Measurements from ENCODE around the gene YKT6.

Gene YKT6

DNA sequence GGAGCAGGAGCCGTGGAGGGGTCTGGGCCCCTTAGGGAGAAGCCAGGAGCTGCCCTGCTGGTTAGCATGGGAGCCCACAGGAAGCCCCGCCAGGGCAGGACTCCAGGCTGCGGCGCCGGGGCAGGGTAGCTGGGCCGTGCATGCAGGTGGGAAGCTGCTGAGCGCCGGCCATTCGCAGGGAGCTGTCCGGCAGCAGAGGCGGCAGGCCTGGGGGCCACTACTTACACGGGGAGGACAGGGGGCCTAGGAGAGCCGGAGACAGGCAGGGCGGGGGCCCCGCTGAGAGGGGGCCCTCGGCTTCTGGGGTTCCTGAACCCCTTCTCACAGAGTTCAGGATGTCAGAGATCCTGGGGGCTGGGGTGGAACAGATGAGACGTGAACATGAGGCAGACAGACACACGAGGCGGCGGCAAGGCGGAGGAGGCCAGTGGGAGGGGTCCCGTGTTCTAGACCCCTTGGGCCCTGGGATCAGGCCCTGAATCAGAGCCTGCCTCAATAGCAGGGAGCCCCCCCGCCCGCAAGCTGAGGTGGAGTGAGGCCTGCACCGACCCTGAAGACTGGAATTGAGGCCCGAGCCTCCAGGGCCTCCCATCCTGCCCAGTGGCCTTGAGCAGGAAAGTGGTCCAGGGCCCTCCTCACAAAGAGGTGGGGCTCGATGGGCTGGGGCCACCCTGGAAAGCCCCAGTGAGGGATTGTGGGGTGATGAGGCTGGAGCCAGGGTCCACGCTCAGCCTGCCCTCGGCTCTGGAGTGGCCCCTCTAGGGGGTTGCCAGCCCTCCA lies 28.0 kb downstream of the YKT6 start:
- no peak for DNase-seq (ENCODE audit: extremely low spot score)
- CTCF ChIA-PET, result interaction anchor here (1.5 kb wide), 1 partner anchor 12 kb away, joined by 8 read pairs; no protein-coding TSS in a partner anchor
- POLR2A ChIA-PET, result no interaction called here
- TF ChIP-seq, protein P1, sequence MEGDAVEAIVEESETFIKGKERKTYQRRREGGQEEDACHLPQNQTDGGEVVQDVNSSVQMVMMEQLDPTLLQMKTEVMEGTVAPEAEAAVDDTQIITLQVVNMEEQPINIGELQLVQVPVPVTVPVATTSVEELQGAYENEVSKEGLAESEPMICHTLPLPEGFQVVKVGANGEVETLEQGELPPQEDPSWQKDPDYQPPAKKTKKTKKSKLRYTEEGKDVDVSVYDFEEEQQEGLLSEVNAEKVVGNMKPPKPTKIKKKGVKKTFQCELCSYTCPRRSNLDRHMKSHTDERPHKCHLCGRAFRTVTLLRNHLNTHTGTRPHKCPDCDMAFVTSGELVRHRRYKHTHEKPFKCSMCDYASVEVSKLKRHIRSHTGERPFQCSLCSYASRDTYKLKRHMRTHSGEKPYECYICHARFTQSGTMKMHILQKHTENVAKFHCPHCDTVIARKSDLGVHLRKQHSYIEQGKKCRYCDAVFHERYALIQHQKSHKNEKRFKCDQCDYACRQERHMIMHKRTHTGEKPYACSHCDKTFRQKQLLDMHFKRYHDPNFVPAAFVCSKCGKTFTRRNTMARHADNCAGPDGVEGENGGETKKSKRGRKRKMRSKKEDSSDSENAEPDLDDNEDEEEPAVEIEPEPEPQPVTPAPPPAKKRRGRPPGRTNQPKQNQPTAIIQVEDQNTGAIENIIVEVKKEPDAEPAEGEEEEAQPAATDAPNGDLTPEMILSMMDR (IDR thresholded peaks at IDR 0.05; ENCODE audit: control extremely low read depth, extremely low read depth, low read depth, missing control alignments), result no peak

GRCh38 chr7:44229546-44230105 lies 28.8 kb downstream of the YKT6 start:
- DNase-seq (ENCODE audit: extremely low spot score), result no peak
- ChIA-PET CTCF (interaction anchor here (0.9 kb wide), 1 partner anchor 8 kb away, joined by 3 read pairs; no protein-coding TSS in a partner anchor), POLR2A (no interaction called here)
- TF ChIP-seq, protein P1 (IDR thresholded peaks at IDR 0.05; ENCODE audit: control extremely low read depth, extremely low read depth, low read depth, missing control alignments), result no peak

- CTCF ChIA-PET, result interaction anchor here (0.9 to 3.4 kb wide), 2 partner anchors 9 to 11 kb away, joined by 3 to 17 read pairs; no protein-coding TSS in a partner anchor
- POLR2A ChIA-PET, result no interaction called here
- no peak for DNase-seq (ENCODE audit: extremely low spot score)
- TF ChIP-seq, protein P1 (IDR thresholded peaks at IDR 0.05; ENCODE audit: control extremely low read depth, extremely low read depth, low read depth, missing control alignments), result no peak
Observed at GRCh38 chr7:44230286-44230685, 29.5 kb downstream of the YKT6 start.

DNA sequence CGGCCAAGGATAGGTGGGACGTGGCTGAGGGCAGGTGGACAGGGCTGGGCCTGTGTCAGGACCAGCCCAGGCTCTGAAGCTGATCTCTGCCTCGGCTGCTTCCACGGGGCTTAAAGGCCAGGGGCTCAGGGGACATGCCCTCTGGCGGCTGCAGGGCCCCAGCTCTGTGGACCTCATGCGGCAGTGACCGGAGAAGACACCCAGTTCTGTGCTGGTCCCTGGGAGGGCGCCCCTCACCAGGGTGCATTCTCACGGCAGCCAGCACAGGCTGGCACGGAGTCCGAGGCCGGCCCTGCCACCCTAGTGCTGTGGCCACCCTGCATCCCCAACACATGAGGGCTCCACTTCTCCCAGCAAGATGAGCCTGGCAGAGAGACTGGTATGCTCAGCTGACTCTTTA lies 30.3 kb downstream of the YKT6 start:
- POLR2A ChIA-PET, result no interaction called here
- no peak for DNase-seq (ENCODE audit: extremely low spot score)
- TF ChIP-seq, protein P1 (IDR thresholded peaks at IDR 0.05; ENCODE audit: control extremely low read depth, extremely low read depth, low read depth, missing control alignments), result no peak
- CTCF ChIA-PET, result interaction anchor here (3.4 kb wide), 1 partner anchor 10 kb away, joined by 17 read pairs; no protein-coding TSS in a partner anchor

DNA sequence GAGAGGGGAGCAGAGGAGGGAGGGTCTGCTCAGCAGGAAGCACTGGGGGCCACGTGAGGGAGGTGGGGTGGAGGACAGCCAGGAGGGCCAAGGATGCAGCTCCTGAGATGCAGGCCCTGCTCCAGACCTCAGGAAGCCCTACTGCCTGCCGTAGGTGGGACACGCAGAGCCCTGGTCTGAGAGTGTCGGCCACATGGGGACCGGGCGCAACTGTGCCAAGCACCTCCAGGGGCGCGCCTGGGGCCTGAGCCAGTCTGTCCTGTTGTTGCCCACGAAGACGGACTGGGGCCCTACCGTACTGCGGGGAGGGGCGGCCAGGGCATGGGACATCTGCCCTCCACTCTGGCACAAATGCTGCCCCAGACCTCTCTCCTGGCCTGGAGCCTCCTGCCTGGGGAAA lies 31.6 kb downstream of the YKT6 start:
- no peak for DNase-seq (ENCODE audit: extremely low spot score)
- ChIA-PET CTCF (interaction anchor here (3.4 kb wide), 1 partner anchor 9 kb away, joined by 17 read pairs; no protein-coding TSS in a partner anchor), POLR2A (no interaction called here)
- TF ChIP-seq, protein P1 (IDR thresholded peaks at IDR 0.05; ENCODE audit: control extremely low read depth, extremely low read depth, low read depth, missing control alignments), result no peak

GRCh38 chr7:44232901-44233715 lies 32.3 kb downstream of the YKT6 start:
- TF ChIP-seq, protein P1 (IDR thresholded peaks at IDR 0.05; ENCODE audit: control extremely low read depth, extremely low read depth, low read depth, missing control alignments), result no peak
- CTCF ChIA-PET, result interaction anchor here (3.4 kb wide), 1 partner anchor 8 kb away, joined by 17 read pairs; no protein-coding TSS in a partner anchor
- DNase-seq (ENCODE audit: extremely low spot score), result no peak
- POLR2A ChIA-PET, result no interaction called here
